Cerebellar cortex (tissue), 1 donor: ENCODE measurements around the gene CACNA2D1.

Experiments
- DNase-seq: peaks from one replicate; pipeline ENCODE4 v3.0.0-alpha.2; 2015; ENCODE audit warnings: low spot score

The CACNA2D1 gene

DNA sequence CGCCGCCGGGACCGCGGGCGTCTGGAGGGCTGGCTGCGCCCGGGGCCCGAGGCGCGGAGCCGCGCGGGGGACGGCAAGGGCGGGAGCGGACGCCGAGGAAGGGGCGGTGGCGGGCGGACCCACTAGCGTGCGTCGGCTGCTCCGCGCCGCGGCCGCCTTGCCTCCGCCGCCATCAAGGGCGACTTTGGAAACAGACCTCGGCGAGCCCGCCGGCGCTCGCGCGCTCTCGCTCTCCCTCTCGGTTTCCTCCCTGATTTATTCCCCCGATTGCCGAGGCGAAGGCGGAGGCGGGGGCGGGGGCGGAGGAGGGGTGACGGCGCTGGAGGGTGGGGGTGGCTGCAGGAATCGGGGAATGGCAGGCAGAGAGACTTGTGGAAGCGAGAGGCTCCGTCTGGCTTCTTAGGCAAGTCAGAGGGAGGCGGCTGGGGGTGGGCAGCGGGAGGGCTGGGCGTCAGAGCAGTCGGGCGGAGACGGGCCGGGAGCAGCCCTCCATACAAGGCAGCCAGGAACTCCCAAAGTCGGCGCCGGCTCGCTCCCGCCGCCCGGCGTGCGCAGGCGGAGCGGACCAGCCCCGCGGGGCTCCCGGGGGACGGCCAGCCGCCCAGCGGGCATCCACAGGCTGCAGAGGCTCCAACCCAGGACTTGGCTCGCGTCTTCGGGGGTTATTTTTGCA, at the start of gene CACNA2D1:
TSS of gene CACNA2D1 (minus strand) at position 231 of the 673 bp plus-strand sequence.
- peak; percentile 77 for DNase-seq

GRCh38 chr7:82481499-82482097, 38.0 kb upstream of the CACNA2D1 start:
- DNase-seq: peak; percentile 42

- no peak for DNase-seq
These were observed 34.3 kb upstream of the CACNA2D1 start for GRCh38 chr7:82477733-82478515.

DNA sequence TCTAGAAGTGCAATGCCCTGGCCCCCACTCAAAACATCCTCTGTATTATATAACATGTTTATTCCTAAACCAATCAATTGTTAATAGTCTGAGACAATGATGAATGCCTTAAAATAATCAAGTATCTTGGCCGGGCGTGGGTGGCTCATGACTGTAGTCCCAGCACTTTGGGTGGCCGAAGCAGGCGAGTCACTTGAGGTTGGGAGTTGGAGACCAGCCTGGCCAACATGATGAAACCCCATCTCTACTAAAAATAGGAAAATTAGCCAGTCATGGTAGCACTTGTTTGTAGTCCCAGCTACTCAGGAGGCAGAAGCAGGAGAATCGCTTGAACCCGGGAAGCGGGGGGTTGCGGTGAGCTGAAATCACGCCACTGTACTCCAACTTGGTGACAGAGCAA, 29.4 kb upstream of the CACNA2D1 start:
- DNase-seq: no peak

- DNase-seq: no peak
These were observed 27.9 kb upstream of the CACNA2D1 start for GRCh38 chr7:82471351-82472020.

DNA sequence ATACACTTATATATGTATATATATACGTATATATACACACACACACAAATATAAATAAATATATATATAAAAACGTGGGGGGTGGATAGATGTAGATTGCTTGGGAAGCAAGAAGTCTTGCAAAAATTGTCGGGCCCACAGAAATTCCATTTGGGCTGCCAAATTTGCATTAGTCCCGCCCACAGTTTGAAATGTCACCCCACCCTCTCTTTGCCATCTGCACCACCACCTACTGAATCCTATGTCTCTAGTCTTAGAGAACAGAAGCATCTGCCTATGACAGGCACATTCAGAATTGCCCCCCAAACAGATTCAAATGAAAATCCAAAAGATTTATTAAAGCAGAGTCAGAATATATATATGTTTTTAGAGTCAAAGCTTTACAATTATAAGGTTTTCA, 25.6 kb upstream of the CACNA2D1 start:
- no peak for DNase-seq

DNA sequence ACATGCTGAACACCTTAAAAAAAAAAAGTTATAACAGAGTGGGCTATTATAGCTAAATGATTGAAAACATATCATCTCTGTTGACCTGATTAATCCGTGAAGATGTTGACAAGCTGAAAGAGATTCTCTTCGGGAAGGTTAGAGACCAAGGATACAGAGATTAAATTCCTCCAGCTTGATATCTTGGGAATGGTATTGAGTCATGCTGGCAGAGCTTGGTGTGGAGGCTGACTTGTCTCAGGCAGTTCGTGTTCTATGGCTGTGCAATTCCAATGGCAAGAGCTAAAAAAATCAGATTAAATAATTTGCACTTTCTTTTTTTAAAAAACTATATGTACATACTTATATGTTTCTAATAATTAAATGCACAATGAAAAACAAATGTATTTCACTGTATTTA, 24.9 kb upstream of the CACNA2D1 start:
- DNase-seq: no peak

DNA sequence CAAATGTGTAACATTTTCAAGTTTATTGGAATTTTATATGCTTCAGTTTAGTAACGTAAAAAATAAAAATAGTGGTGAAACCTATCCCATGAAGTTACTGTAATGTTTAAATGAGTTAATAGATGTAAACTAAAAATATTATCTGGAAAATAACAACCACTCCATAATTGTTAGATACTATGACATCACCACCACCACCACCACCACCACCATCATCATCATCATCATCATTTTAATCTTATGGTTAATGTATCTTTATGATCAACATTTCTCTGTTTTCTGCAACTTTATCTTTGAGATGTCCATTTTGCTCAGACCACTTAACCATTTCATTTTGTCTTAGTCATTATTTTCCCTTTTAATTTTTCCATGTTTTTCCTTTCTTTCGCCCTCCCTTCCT, 23.4 kb upstream of the CACNA2D1 start:
- no peak for DNase-seq

- no peak for DNase-seq
These were observed 20.8 kb upstream of the CACNA2D1 start for GRCh38 chr7:82464372-82464771.

DNA sequence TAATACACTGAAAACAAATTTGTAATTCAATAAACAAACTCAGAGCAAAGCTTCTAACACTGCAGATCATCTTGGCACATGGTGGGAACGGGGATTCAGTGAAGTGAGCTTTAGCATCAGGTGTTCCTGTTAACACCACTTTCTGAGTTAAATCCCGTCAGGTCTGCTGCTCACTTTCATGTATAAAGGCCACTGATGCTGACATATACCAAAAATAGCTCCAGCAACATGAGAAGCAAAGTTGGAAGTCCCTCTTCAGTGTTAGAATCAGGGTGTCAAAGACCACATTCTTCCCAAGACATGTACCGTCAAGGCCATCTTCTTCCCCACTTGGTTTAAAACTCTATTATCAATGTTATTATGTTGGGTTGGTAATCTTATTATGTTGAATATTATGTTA, 11.7 kb upstream of the CACNA2D1 start:
- DNase-seq: no peak

DNA sequence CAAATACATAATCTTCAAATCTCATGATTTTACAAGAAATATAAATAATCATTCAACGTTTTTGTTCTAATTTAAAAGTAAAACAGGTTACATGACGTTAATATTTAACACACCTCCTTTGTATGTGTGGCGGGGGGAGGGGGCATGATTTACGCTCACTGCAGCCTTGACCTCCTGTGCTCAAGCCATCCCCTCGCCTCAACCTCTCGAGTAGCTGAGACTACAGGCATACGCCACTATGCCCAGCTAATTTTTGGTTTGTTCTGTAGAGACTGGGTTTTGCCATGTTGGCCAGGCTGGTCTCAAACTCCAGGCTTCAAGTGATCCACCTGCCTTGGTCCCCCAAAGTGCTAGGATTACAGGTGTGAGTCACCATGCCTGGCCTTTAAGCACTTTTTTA, 7.2 kb upstream of the CACNA2D1 start:
- DNase-seq: no peak

DNA sequence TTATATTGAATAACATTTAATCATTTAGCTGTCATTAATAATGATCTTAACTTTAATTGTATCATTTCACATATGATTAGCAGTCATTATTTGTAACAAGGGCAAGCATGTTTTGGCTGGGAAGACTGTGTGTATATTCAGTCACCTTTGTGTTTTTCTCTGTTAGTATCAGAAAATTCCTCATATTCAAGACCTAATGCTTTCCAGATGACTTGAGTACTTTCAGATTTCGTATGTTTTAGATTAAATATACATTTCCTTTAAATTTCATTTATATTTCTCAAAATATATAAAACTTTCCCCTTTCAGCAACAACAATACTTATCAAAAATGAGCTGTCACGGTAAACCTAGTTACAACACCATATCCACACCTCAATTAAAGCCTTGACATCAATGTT, 6.3 kb upstream of the CACNA2D1 start:
- no peak for DNase-seq

DNA sequence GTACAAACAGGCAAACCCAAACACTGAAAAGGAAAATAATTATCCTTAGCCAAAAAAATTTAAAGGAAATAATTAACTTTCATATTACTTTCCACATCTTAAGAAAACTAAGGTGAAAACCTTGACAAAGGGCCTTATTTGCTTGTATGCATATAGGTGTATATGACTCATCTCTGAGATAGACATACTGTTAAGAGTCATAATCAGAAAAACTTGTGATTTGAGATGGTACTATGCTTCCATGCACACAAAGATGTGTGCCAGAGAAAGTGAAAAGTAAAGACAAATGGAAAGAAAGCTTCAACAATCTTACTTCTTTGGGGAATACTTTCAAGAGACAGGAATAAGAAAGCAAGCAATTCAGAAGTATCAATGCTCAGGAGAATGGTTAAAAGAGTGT, 3.3 kb upstream of the CACNA2D1 start:
- no peak for DNase-seq

DNA sequence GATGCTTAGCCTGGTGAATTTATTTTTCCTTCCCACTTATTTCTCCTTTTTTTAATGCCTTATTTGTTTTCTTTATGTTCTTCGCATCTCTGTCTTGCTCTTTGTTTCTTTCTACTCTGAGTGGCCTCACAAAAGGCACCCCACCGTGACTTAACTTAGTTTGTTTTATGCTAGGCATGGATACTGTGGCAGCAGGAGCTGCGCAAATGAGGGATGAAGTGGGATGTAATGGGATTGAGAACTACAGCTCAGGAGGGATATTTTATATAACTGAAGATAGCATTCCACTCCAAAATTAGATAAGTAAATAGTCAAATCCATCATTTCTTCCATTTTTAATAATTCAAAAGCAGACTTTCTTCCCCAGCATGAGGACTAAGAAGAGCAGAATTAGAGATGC, 1.7 kb upstream of the CACNA2D1 start:
- DNase-seq: no peak

GRCh38 chr7:82444220-82444909, 788 bp upstream of the CACNA2D1 start:
- DNase-seq: peak; percentile 67

- DNase-seq: no peak
These were observed 486 bp downstream of the CACNA2D1 start for GRCh38 chr7:82443036-82443546.

- DNase-seq: peak; percentile 37
These were observed 1.0 kb downstream of the CACNA2D1 start for GRCh38 chr7:82442492-82443035.

DNA sequence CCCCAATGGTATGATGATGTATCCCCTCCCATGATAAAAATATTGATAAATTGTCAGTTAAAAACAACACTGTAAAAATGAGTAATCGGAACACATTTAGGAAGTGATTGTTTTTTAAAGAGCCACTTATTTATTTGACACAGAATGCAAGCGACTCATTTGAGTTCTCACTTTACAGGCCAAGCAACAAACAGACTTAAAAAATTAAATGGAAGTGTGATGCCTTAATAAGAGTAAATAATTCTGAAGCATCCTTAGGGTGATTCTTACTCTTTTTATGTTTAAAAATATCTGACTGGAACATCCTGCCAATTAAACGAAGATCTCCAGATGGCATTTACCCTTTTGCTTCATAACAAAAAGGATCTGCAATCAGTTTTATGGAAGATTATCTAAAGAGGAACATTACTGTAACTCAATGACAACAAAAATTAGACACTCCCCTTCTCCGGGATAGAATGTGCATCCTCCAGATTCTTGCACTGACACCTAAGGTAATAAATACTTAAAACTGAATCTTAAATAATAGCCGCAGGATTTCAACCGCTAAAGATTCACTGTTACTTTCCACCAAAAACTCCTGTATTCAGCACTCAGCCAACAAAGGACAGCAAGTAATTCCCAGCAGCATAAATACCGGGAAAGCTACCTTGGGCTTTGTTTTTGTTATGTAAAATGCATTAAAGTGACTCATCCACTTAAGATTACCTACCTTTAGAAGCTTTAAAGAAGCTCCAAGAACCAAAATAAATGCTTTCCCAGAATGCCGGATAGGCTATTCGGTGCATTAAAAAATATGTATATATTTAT, 1.7 kb downstream of the CACNA2D1 start:
- peak; percentile 63 for DNase-seq

DNA sequence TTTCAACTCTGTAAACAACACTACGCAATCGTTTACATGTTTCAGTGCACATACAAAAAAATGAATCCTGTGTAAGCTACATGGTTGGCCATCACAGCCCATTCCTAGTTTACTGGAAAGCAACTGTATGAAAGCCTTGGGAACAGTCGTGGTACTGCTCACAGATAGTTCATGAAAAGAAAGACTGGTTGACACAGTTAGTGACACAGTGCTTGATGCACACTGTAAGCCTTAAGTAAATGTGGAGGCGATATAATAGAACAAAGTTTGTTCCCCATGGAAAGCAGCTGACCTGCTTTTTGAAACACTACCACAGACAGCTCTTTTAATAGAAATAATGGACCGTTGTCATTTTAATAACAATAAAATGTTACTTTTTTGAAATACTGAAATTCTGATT, 5.1 kb downstream of the CACNA2D1 start:
- DNase-seq: no peak

- no peak for DNase-seq
These were observed 7.8 kb downstream of the CACNA2D1 start for GRCh38 chr7:82435769-82436168.
